GM12801 (cell line): ENCODE measurements around the gene PNPLA7.

Experiments
- TF ChIP-seq, protein P1 (sequence below): IDR thresholded peaks from one replicate; pipeline ENCODE4 v1.5.1; 2011; ENCODE audit warnings: control low read depth; ENCODE audit not compliant: insufficient read length; ENCODE audit errors: extremely low read depth

The PNPLA7 gene

GRCh38 chr9:137464291-137464999, 85.8 kb downstream of the PNPLA7 start:
- TF ChIP-seq, protein P1, sequence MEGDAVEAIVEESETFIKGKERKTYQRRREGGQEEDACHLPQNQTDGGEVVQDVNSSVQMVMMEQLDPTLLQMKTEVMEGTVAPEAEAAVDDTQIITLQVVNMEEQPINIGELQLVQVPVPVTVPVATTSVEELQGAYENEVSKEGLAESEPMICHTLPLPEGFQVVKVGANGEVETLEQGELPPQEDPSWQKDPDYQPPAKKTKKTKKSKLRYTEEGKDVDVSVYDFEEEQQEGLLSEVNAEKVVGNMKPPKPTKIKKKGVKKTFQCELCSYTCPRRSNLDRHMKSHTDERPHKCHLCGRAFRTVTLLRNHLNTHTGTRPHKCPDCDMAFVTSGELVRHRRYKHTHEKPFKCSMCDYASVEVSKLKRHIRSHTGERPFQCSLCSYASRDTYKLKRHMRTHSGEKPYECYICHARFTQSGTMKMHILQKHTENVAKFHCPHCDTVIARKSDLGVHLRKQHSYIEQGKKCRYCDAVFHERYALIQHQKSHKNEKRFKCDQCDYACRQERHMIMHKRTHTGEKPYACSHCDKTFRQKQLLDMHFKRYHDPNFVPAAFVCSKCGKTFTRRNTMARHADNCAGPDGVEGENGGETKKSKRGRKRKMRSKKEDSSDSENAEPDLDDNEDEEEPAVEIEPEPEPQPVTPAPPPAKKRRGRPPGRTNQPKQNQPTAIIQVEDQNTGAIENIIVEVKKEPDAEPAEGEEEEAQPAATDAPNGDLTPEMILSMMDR: no peak

- TF ChIP-seq, protein P1: no peak
These were observed 86.3 kb downstream of the PNPLA7 start for GRCh38 chr9:137463931-137464290.

GRCh38 chr9:137462986-137463930, 86.9 kb downstream of the PNPLA7 start:
- TF ChIP-seq, protein P1: no peak

DNA sequence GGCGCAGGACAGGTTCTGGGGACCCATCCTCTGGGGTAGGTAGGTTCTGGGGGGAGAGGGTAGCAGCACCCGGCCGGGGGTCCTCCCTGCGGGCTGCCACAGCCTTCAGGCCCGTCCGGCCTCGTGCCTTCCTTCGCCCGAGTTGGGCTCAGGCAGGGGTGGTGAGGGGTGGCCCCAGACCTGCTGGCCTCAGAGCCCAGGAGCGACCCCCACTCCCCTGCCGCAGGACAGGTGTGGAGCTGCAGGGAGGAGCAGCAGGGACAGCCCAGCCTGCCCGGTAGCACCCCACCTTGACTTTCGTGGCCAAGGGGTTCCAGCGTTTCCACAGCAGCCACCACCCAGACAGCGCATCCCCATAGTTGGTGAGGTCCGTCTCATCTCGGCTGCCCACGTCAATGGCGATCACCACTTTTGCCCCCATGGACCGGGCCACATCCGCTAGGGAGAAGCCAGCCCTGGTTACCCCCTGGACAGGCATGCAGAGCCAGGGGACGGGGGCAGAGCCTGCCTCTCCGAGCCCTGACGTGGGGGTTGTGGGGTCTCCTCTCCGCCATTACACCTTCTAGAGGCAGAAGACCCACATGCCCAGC, 87.7 kb downstream of the PNPLA7 start:
- TF ChIP-seq, protein P1: no peak

GRCh38 chr9:137461663-137462395, 88.4 kb downstream of the PNPLA7 start:
- TF ChIP-seq, protein P1: no peak

- TF ChIP-seq, protein P1: no peak
These were observed 88.9 kb downstream of the PNPLA7 start for GRCh38 chr9:137461316-137461662.
